ENCODE results near the gene B4GALT2. TPM values are rescaled to one million over a fixed set of nuclear protein-coding genes. Genes with fewer than 3 reads are reported as not detected.
A peak's percentile ranks its signal among the peaks of the same experiment; 100 is the strongest.

B4GALT2 gene
- total RNA-seq, 1 donor from 2014 or later, result 84.0 TPM

GRCh38 chr1:44024031-44024902 is 45.3 kb downstream of the B4GALT2 start:
- H3K27me3 ChIP-seq (ENCODE audit: control insufficient read depth, insufficient read depth, low read length), result no peaks in the 10 kb centered on the region
- FAIRE-seq (no peak), DNase-seq (ENCODE audit: low read depth) (no peak)
- no peak overlapping the region for H3K4me3 ChIP-seq (ENCODE audit: low read depth, low read length)
- peaks cover 29% of the 10 kb centered on the region for H3K36me3 ChIP-seq (ENCODE audit: control insufficient read depth, insufficient read depth, low read length)
- TF ChIP-seq CTCF (IDR thresholded peaks at IDR 0.05; ENCODE audit: insufficient read depth, low read length, severe bottlenecking), result no peak

- no peak overlapping the region for H3K4me3 ChIP-seq (ENCODE audit: low read depth, low read length)
- H3K36me3 ChIP-seq (ENCODE audit: control insufficient read depth, insufficient read depth, low read length), result peaks cover 26% of the 10 kb centered on the region
- FAIRE-seq (no peak), DNase-seq (ENCODE audit: low read depth) (peak; percentile 89)
- TF ChIP-seq CTCF (IDR thresholded peaks at IDR 0.05; ENCODE audit: insufficient read depth, low read length, severe bottlenecking), result no peak
- no peaks in the 10 kb centered on the region for H3K27me3 ChIP-seq (ENCODE audit: control insufficient read depth, insufficient read depth, low read length)
Observed at GRCh38 chr1:44024903-44025525, 46.0 kb downstream of the B4GALT2 start.

GRCh38 chr1:44025816-44026215 is 46.8 kb downstream of the B4GALT2 start:
- no peak for FAIRE-seq
- Histone ChIP-seq H3K27me3 (ENCODE audit: control insufficient read depth, insufficient read depth, low read length) (no peaks in the 10 kb centered on the region), H3K36me3 (ENCODE audit: control insufficient read depth, insufficient read depth, low read length) (peaks cover 21% of the 10 kb centered on the region), H3K4me3 (ENCODE audit: low read depth, low read length) (no peak overlapping the region)
- no peak for TF ChIP-seq CTCF (IDR thresholded peaks at IDR 0.05; ENCODE audit: insufficient read depth, low read length, severe bottlenecking)
- DNase-seq (ENCODE audit: low read depth), result peak; percentile 44

- Histone ChIP-seq H3K4me3 (ENCODE audit: low read depth, low read length) (no peak overlapping the region), H3K36me3 (ENCODE audit: control insufficient read depth, insufficient read depth, low read length) (peaks cover 12% of the 10 kb centered on the region), H3K27me3 (ENCODE audit: control insufficient read depth, insufficient read depth, low read length) (no peaks in the 10 kb centered on the region)
- no peak for TF ChIP-seq CTCF (IDR thresholded peaks at IDR 0.05; ENCODE audit: insufficient read depth, low read length, severe bottlenecking)
- FAIRE-seq (no peak), DNase-seq (ENCODE audit: low read depth) (no peak)
Observed at GRCh38 chr1:44027320-44027719, 48.3 kb downstream of the B4GALT2 start.

GRCh38 chr1:44029260-44029910 is 50.4 kb downstream of the B4GALT2 start:
- DNase-seq (ENCODE audit: low read depth) (no peak), FAIRE-seq (no peak)
- Histone ChIP-seq H3K4me3 (ENCODE audit: low read depth, low read length) (peak overlapping the region; percentile 88), H3K36me3 (ENCODE audit: control insufficient read depth, insufficient read depth, low read length) (peaks cover 1% of the 10 kb centered on the region), H3K27me3 (ENCODE audit: control insufficient read depth, insufficient read depth, low read length) (no peaks in the 10 kb centered on the region)
- no peak for TF ChIP-seq CTCF (IDR thresholded peaks at IDR 0.05; ENCODE audit: insufficient read depth, low read length, severe bottlenecking)
